ENCODE data around the gene FBLN5.

DNA sequence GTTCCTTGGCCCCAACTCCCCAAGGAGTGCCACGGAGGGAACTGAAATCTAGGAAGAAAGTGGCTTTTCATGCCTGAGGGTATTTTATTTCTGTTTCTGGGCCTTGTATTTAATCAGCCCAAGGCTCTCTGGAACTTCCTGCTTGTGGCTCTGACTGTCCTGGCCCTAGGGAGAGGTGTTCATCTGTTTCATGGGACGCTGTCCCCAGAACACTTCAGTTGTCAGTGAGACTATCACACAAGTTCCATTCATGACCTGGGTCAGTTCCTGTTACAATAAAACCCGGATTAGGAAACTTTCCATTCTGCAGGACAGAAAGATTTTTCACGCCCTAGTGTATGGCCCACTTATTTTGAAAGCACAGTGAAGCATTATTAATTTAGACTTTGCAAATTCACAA is 61.7 kb downstream of the FBLN5 start:
- no peak for TF ChIP-seq EZH2 (IDR thresholded peaks at IDR 0.05)
- no peak for TF ChIP-seq POLR2AphosphoS5 (IDR thresholded peaks at IDR 0.05; ENCODE audit: borderline replicate concordance, low read depth, low read length)
